Neutrophil (primary cell): ENCODE data around the gene DCAF7.

Experiments used
- H3K27ac ChIP-seq: fragments of 200-600 bp; sonication (generic); 2 replicates; pipeline ENCODE4 v1.5.1; 2016; ENCODE audit warnings: mild to moderate bottlenecking, moderate library complexity
- H3K27me3 ChIP-seq: fragments of 200-600 bp; sonication (generic); 2 replicates; pipeline ENCODE4 v1.6.0; 2016; ENCODE audit warnings: mild to moderate bottlenecking
- H3K36me3 ChIP-seq: fragments of 200-600 bp; sonication (generic); 2 replicates; pipeline ENCODE4 v1.5.1; 2017
- H3K4me1 ChIP-seq, 2 experiments: fragments of 200-600 bp in 1 of 2; sonication (generic) in 1 of 2; 1 replicate in 1 of 2; 2 replicates in 1 of 2; pipeline versions ENCODE4 v1.5.1 to v1.6.1; 2013 to 2016; ENCODE audit warnings: low read depth in 1 of 2, low read length in 1 of 2, mild to moderate bottlenecking in 1 of 2, moderate library complexity in 1 of 2; ENCODE audit not compliant: control insufficient read depth in 1 of 2, insufficient read depth in 1 of 2
- H3K4me3 ChIP-seq, 2 experiments: fragments of 200-600 bp in 1 of 2; sonication (generic) in 1 of 2; 1 replicate in 1 of 2; 2 replicates in 1 of 2; pipeline ENCODE4 v1.5.1; 2013 to 2016; ENCODE audit warnings: low read depth in 1 of 2, low read length in 1 of 2, mild to moderate bottlenecking in 1 of 2, moderate library complexity in 1 of 2
- H3K9me3 ChIP-seq: fragments of 200-600 bp; sonication (generic); 2 replicates; pipeline ENCODE4 v1.5.1; 2016
- TF ChIP-seq, protein P1 (sequence below): fragments of 200-600 bp; sonication (generic); IDR thresholded peaks from 2 replicates; pipeline ENCODE4 v1.5.1; 2016; ENCODE audit warnings: antibody characterized with exemption

DCAF7 gene

DNA sequence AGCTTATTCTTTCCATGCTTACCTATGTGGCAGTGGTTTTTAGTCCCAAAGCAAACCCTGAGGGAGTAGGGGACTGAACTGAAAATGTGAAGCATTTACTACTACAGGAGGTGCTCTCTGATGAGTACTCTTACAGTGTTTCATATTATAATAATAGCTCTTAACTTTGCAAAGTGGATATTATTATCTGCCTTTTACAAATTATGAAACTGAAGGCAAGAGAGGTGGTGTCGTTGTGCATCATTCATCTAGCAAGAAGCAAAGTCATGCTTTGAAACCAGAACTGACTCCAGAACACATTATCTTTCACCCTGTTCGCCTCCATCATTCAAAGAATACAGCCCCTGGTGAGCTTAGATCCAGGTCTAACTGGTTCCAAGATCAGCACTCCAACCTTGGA is 35.3 kb upstream of the DCAF7 start:
- peaks cover 37% of the 10 kb centered on the region for H3K27me3 ChIP-seq
- H3K4me1 ChIP-seq = no peaks in the 10 kb centered on the region

DNA sequence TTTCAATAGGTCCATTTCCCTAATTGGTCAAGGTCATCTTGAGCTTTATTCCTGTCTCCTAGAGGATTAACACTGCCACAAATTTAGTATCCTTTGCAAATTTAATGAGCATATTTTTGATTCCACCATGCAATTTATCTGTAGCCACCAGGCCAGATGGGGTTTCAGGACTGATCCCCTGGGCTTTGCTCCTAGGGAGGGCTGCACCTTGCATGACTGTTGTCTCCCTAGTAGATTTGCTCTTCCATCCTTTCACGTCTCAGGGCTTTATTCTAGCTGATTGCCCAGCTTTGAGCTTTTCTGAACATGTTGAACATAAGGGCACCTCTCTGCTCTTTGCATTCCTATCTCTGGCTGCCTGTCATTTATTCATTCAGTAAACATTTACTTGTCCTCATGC is 34.9 kb upstream of the DCAF7 start:
- H3K27me3 ChIP-seq = peaks cover 41% of the 10 kb centered on the region
- no peak overlapping the region for H3K27ac ChIP-seq
- no peaks in the 10 kb centered on the region for H3K9me3 ChIP-seq
- H3K4me1 ChIP-seq = no peaks in the 10 kb centered on the region
- TF ChIP-seq, protein P1, sequence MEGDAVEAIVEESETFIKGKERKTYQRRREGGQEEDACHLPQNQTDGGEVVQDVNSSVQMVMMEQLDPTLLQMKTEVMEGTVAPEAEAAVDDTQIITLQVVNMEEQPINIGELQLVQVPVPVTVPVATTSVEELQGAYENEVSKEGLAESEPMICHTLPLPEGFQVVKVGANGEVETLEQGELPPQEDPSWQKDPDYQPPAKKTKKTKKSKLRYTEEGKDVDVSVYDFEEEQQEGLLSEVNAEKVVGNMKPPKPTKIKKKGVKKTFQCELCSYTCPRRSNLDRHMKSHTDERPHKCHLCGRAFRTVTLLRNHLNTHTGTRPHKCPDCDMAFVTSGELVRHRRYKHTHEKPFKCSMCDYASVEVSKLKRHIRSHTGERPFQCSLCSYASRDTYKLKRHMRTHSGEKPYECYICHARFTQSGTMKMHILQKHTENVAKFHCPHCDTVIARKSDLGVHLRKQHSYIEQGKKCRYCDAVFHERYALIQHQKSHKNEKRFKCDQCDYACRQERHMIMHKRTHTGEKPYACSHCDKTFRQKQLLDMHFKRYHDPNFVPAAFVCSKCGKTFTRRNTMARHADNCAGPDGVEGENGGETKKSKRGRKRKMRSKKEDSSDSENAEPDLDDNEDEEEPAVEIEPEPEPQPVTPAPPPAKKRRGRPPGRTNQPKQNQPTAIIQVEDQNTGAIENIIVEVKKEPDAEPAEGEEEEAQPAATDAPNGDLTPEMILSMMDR = no peak
- no peak overlapping the region for H3K4me3 ChIP-seq
- no peaks in the 10 kb centered on the region for H3K36me3 ChIP-seq

More for the DNA sequence above, 35.3 kb upstream of the DCAF7 start:
- TF ChIP-seq, protein P1 = no peak
- no peaks in the 10 kb centered on the region for H3K36me3 ChIP-seq
- no peak overlapping the region for H3K4me3 ChIP-seq
- H3K27ac ChIP-seq = no peak overlapping the region
- no peaks in the 10 kb centered on the region for H3K9me3 ChIP-seq

DNA sequence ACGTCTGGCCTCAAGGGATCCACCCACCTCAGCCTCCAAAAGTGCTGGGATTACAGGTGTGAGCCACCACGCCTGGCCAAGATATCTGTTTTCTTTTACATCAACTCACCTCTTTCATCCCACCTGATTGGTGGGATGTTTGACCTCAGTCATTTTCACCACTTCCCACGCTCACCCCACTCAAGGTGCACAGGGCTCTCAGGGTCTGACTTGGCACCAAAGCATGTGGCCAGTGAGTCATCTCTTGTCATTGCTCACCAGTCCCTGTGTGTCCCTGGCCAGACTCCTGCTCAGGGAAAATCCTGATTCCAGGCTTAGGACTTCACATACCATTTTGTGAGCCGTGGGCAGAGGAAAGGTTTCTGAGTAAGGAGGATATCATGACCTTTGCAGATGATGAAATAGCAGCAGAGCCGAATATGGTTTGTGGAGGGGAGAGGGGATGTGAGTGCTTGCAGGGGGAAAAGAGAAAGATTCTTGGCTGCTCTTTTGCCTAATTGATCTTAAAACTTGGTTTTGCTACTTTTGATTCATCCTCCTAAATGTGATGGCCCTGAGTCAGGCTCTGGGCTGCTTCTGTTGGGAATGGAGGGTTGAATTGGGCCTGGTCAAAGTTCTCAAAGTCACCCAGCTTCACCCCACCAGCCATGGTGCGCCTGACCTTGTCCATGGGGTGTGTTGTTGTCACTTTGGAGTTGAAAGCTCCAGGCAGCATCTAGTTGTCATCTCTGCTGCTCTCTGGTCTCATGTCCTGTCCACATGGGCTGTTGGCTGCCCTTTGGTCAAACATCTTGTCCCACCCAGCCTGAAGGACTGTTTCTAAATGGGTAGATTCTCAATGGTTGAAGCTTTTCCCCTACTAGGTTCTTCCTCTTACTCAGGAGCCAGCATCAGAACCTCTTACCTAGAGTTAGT is 33.1 kb upstream of the DCAF7 start:
- H3K27me3 ChIP-seq = peaks cover 58% of the 10 kb centered on the region
- H3K4me1 ChIP-seq = no peaks in the 10 kb centered on the region
- H3K9me3 ChIP-seq = no peaks in the 10 kb centered on the region
- no peaks in the 10 kb centered on the region for H3K36me3 ChIP-seq
- no peak overlapping the region for H3K27ac ChIP-seq
- TF ChIP-seq, protein P1 = no peak
- H3K4me3 ChIP-seq = no peak overlapping the region

DNA sequence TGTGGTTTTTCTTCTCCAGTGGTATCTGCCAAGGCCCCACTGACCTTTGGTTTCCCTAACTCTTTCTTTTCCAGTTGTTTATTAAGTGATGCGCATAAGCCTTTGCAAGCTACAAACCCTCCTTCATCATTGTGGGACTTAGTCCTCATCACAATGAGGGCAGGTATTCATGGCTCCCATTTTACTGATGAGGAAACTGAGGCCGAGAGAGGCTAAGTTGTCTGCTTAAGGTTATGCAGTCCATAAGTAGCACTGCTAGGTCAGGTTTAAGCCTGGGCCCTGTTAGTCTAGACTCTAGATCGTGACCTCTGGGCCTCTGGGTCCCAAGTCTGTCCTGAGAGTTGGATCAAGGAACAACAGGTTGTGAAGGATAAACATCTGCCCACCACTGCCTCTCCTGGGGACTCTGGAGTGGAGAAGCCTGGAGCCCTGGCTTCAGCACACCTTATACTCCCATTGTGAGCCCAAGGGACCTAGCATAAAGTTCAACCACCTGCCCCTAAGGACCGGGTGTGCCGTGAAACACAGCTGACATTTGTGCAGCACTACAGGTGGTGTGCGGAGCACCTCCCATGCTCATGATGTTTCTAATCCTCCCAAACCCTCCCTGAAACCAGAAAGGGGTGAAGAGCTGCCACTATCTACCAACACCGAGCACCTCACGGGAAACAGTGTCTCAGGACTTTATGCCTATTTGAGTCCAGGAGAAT is 32.3 kb upstream of the DCAF7 start:
- no peaks in the 10 kb centered on the region for H3K9me3 ChIP-seq
- H3K4me3 ChIP-seq = no peak overlapping the region
- no peak overlapping the region for H3K27ac ChIP-seq
- H3K4me1 ChIP-seq = no peaks in the 10 kb centered on the region
- peaks cover 67% of the 10 kb centered on the region for H3K27me3 ChIP-seq
- TF ChIP-seq, protein P1 = no peak
- H3K36me3 ChIP-seq = no peaks in the 10 kb centered on the region

DNA sequence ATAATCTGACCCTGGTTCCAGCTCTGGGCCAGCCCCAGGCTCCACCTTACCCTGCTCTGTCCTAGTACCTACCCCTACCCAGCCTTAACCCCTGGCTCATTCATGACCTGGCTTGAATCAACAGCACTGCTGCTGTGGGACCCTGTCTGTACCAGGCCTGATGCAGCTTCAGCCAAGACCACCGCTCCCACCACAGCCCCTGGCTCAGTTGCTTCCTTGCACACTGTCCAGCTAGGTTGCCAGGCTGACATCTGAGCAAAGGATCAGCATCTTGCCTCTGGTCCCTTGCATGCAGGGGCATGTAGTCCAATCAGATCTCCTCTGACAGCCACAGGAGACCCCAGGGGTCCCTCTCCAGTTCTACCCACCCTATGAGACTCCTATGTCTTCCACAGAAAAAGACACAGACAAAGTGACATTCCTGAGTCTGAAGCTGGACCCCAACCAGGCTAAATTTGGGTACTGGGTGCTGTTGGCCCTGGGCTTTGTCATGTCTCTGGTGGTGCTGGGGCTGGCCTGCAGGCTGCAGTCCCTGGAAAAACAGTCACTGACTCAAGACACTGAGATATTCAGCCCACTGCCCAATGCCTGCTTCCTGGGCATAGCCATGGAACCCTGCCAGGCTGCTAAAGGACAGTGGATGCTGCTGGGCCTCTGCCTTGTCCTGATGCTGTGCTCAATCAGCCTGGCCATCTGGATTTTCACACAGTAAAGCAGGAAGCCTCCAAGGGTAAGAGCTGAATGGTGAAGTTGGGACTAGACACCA is 31.0 kb upstream of the DCAF7 start:
- no peaks in the 10 kb centered on the region for H3K36me3 ChIP-seq
- TF ChIP-seq, protein P1 = no peak
- no peak overlapping the region for H3K27ac ChIP-seq
- H3K9me3 ChIP-seq = no peaks in the 10 kb centered on the region
- H3K4me1 ChIP-seq = no peaks in the 10 kb centered on the region
- no peak overlapping the region for H3K4me3 ChIP-seq
- peaks cover 80% of the 10 kb centered on the region for H3K27me3 ChIP-seq
